ENCODE data around the gene VWC2L. TPM values are rescaled to one million over a fixed set of nuclear protein-coding genes. Genes with fewer than 3 reads are reported as not detected.

VWC2L gene
- total RNA-seq, 1 experiment from 2014 or later: not detected

- TF ChIP-seq AFF4 (CRISPR knock-in tag; IDR thresholded peaks at IDR 0.05; ENCODE audit: borderline replicate concordance) (no peak), E2F4 (CRISPR knock-in tag; IDR thresholded peaks at IDR 0.05; ENCODE audit: borderline replicate concordance, low read depth) (no peak)
Observed at GRCh38 chr2:214574084-214574781, 163.4 kb downstream of the VWC2L start (continued).

GRCh38 chr2:214575030-214575429 is 164.2 kb downstream of the VWC2L start:
- ATAC-seq (no peak), DNase-seq (ENCODE audit: low spot score) (no peak)
- ChIA-PET CTCF (interaction anchor here (0.7 to 1.1 kb wide), 2 partner anchors 12 to 1354 kb away, joined by 3 to 6 read pairs; no protein-coding TSS in a partner anchor), POLR2A (no interaction called here)
- Mint-ChIP-seq H3K4me3 (no peak overlapping the region), H3K36me3 (no peaks in the 10 kb centered on the region), H3K27me3 (ENCODE audit: low read depth) (no peaks in the 10 kb centered on the region; the same call in 1 of the 2 replicates), H3K9me3 (no peaks in the 10 kb centered on the region), H3K4me1 (peaks cover 10% of the 10 kb centered on the region), H3K27ac (no peak overlapping the region)
- TF ChIP-seq NFATC4 (CRISPR knock-in tag; IDR thresholded peaks at IDR 0.05) (no peak), IRF2 (CRISPR knock-in tag; IDR thresholded peaks at IDR 0.05; ENCODE audit: borderline replicate concordance, low read depth) (no peak), FOXK1 (CRISPR knock-in tag; IDR thresholded peaks at IDR 0.05) (no peak), JAZF1 (CRISPR knock-in tag; IDR thresholded peaks at IDR 0.05) (no peak), GABPB1 (CRISPR knock-in tag; IDR thresholded peaks at IDR 0.05) (no peak), JUN (CRISPR knock-in tag; IDR thresholded peaks at IDR 0.05) (no peak), ZNF671 (CRISPR knock-in tag; IDR thresholded peaks at IDR 0.05) (no peak), IRF1 (CRISPR knock-in tag; IDR thresholded peaks at IDR 0.05) (no peak)
- TF ChIP-seq, protein P1, sequence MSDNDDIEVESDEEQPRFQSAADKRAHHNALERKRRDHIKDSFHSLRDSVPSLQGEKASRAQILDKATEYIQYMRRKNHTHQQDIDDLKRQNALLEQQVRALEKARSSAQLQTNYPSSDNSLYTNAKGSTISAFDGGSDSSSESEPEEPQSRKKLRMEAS (CRISPR knock-in tag; IDR thresholded peaks at IDR 0.05): no peak
- TF ChIP-seq, protein P2, sequence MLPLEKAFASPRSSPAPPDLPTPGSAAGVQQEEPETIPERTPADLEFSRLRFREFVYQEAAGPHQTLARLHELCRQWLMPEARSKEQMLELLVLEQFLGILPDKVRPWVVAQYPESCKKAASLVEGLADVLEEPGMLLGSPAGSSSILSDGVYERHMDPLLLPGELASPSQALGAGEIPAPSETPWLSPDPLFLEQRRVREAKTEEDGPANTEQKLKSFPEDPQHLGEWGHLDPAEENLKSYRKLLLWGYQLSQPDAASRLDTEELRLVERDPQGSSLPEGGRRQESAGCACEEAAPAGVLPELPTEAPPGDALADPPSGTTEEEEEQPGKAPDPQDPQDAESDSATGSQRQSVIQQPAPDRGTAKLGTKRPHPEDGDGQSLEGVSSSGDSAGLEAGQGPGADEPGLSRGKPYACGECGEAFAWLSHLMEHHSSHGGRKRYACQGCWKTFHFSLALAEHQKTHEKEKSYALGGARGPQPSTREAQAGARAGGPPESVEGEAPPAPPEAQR (CRISPR knock-in tag; IDR thresholded peaks at IDR 0.05): no peak

DNA sequence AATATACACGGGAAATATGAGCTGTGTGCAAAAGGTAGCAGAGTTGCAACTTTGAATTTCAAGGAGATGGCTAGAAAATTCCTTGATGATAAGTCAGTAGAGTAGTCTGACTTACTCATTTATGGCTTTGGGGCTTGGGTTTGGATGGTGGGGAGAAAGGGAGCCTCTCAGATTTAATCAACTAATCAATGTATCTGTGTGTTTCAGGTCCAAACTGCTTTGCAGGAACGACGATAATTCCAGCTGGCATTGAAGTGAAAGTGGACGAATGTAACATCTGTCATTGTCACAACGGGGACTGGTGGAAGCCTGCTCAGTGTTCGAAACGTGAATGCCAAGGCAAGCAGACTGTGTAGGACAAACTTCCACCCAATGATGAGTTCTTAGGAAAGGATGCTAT is 164.6 kb downstream of the VWC2L start:
- H3K4me3 Mint-ChIP-seq: no peak overlapping the region
- H3K27ac Mint-ChIP-seq: no peak overlapping the region
- DNase-seq (ENCODE audit: low spot score) (no peak), ATAC-seq (no peak)
- CTCF ChIA-PET: interaction anchor here (0.7 to 1.1 kb wide), 2 partner anchors 12 to 1354 kb away, joined by 3 to 6 read pairs; no protein-coding TSS in a partner anchor
- no peaks in the 10 kb centered on the region for H3K9me3 Mint-ChIP-seq
- H3K36me3 Mint-ChIP-seq: no peaks in the 10 kb centered on the region
- POLR2A ChIA-PET: no interaction called here
- peaks cover 10% of the 10 kb centered on the region for H3K4me1 Mint-ChIP-seq
- H3K27me3 Mint-ChIP-seq (ENCODE audit: low read depth): no peaks in the 10 kb centered on the region; the same call in 1 of the 2 replicates
- TF ChIP-seq ATF1 (CRISPR knock-in tag; IDR thresholded peaks at IDR 0.05): no peak
- no peak for TF ChIP-seq HMGA2 (CRISPR knock-in tag; IDR thresholded peaks at IDR 0.05)
- no peak for TF ChIP-seq TCF7 (CRISPR knock-in tag; IDR thresholded peaks at IDR 0.05; ENCODE audit: low read depth)
- TF ChIP-seq ELF4 (CRISPR knock-in tag; IDR thresholded peaks at IDR 0.05; ENCODE audit: low read depth): no peak
- TF ChIP-seq, protein P3, sequence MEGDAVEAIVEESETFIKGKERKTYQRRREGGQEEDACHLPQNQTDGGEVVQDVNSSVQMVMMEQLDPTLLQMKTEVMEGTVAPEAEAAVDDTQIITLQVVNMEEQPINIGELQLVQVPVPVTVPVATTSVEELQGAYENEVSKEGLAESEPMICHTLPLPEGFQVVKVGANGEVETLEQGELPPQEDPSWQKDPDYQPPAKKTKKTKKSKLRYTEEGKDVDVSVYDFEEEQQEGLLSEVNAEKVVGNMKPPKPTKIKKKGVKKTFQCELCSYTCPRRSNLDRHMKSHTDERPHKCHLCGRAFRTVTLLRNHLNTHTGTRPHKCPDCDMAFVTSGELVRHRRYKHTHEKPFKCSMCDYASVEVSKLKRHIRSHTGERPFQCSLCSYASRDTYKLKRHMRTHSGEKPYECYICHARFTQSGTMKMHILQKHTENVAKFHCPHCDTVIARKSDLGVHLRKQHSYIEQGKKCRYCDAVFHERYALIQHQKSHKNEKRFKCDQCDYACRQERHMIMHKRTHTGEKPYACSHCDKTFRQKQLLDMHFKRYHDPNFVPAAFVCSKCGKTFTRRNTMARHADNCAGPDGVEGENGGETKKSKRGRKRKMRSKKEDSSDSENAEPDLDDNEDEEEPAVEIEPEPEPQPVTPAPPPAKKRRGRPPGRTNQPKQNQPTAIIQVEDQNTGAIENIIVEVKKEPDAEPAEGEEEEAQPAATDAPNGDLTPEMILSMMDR (IDR thresholded peaks at IDR 0.05): no peak
- TF ChIP-seq ZBTB21 (CRISPR knock-in tag; IDR thresholded peaks at IDR 0.05; ENCODE audit: borderline replicate concordance): no peak
- TF ChIP-seq FOXK1 (CRISPR knock-in tag; IDR thresholded peaks at IDR 0.05): no peak
- no peak for TF ChIP-seq NFE2L1 (CRISPR knock-in tag; IDR thresholded peaks at IDR 0.05)
- TF ChIP-seq GABPB1 (CRISPR knock-in tag; IDR thresholded peaks at IDR 0.05): no peak
- TF ChIP-seq, protein P4, sequence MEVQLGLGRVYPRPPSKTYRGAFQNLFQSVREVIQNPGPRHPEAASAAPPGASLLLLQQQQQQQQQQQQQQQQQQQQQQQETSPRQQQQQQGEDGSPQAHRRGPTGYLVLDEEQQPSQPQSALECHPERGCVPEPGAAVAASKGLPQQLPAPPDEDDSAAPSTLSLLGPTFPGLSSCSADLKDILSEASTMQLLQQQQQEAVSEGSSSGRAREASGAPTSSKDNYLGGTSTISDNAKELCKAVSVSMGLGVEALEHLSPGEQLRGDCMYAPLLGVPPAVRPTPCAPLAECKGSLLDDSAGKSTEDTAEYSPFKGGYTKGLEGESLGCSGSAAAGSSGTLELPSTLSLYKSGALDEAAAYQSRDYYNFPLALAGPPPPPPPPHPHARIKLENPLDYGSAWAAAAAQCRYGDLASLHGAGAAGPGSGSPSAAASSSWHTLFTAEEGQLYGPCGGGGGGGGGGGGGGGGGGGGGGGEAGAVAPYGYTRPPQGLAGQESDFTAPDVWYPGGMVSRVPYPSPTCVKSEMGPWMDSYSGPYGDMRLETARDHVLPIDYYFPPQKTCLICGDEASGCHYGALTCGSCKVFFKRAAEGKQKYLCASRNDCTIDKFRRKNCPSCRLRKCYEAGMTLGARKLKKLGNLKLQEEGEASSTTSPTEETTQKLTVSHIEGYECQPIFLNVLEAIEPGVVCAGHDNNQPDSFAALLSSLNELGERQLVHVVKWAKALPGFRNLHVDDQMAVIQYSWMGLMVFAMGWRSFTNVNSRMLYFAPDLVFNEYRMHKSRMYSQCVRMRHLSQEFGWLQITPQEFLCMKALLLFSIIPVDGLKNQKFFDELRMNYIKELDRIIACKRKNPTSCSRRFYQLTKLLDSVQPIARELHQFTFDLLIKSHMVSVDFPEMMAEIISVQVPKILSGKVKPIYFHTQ (CRISPR knock-in tag; IDR thresholded peaks at IDR 0.05): no peak
- no peak for TF ChIP-seq CBFB (CRISPR knock-in tag; IDR thresholded peaks at IDR 0.05; ENCODE audit: low read depth)
